ENCODE results near the gene SPAG16.

DNA sequence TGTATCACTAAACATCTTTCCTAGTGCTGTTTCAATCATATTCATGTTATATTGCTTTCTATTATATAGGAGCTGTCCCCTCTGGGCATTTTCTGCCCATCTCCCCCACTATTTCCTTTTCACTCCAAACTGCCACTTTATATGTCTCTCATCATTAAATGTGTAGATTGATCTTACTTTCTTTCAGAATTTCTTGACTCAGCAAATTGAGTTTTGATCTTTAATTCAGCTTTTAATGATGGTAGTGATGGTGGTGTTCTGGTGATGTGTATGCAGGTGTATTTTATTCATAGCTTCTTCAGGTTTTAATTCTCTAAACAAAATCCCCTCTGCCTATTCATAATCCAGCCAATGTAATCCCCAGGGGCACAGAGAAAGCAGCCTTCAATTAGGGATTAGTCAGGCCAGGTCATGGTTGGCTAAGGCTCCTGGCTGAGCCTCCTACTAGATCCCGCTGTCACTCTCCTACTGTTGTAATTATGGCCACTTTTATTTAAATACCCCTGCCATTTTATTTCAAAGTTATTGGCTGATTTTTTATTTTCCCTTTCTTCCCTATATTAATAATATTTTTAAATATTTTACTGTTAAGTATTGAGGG lies 325.4 kb downstream of the SPAG16 start:
- TF ChIP-seq ZNF274 (IDR thresholded peaks at IDR 0.05; ENCODE audit: low read depth, low read length) = no peak
- TF ChIP-seq YY1 (IDR thresholded peaks at IDR 0.05; ENCODE audit: insufficient read depth, insufficient read length) = no peak
- TF ChIP-seq SUZ12 (IDR thresholded peaks at IDR 0.05; ENCODE audit: extremely low read depth, insufficient read depth, insufficient read length) = no peak

Data from NT2/D1 (cell line).